K562 (cell line): ENCODE measurements around the gene HSD3B7. TPM values are rescaled to one million over a fixed set of nuclear protein-coding genes. Genes with fewer than 3 reads are reported as not detected.

Experiments
- CBFB ChIP-seq: sonication (generic); formaldehyde crosslinking; IDR thresholded peaks from 2 replicates; pipeline ENCODE4 v1.4.0; 2020; ENCODE audit warnings: mild to moderate bottlenecking, missing genetic modification reagents
- FUS ChIP-seq: fragments of 200-400 bp; formaldehyde crosslinking; optimal IDR thresholded peaks from 2 replicates; pipeline ENCODE3; 2017; ENCODE audit warnings: low read depth, low read length
- GABPB1 ChIP-seq: sonication (generic); formaldehyde crosslinking; IDR thresholded peaks from 2 replicates; pipeline ENCODE4 v1.8.0; 2022; ENCODE audit warnings: mild to moderate bottlenecking, missing genetic modification reagents
- KLF13 ChIP-seq: fragments of 450-650 bp; IDR thresholded peaks from 2 replicates; pipeline ENCODE4 v1.6.1; 2016; ENCODE audit warnings: missing genetic modification characterization, low read depth, mild to moderate bottlenecking, missing compliant biosample characterization, moderate library complexity, borderline replicate concordance
- MCM3 ChIP-seq: fragments of 450-650 bp; IDR thresholded peaks from 2 replicates; pipeline ENCODE4 v1.6.1; 2016
- MCM5 ChIP-seq: fragments of 450-650 bp; IDR thresholded peaks from 2 replicates; pipeline ENCODE4 v1.6.1; 2016; ENCODE audit warnings: low read depth
- NFE2L1 ChIP-seq: fragments of 450-650 bp; IDR thresholded peaks from 2 replicates; pipeline ENCODE4 v1.6.1; 2016; ENCODE audit warnings: missing genetic modification characterization, low read depth, mild to moderate bottlenecking, missing compliant biosample characterization, moderate library complexity, borderline replicate concordance
- POLR2A ChIP-seq: fragments of 450-650 bp; conservative IDR thresholded peaks from 2 replicates; pipeline ENCODE4 v1.6.1; 2016
- SIN3A ChIP-seq, 2 experiments: fragments of 150-350 bp in 1 of 2; IDR thresholded peaks; 2 replicates each; pipeline ENCODE4 v1.6.1; 2011 to 2016; ENCODE audit warnings: borderline replicate concordance in 2 of 2, low read depth in 2 of 2, low read length in 2 of 2, mild to moderate bottlenecking in 2 of 2, moderate library complexity in 2 of 2; ENCODE audit not compliant: control insufficient read depth in 1 of 2
- SPI1 ChIP-seq: IDR thresholded peaks from 2 replicates; pipeline ENCODE4 v1.6.1; 2011; ENCODE audit warnings: low read depth, low read length, control low read depth, borderline replicate concordance
- TEAD1 ChIP-seq, 2 experiments: fragments of 450-650 bp in 1 of 2; sonication (generic) in 1 of 2; formaldehyde crosslinking; IDR thresholded peaks; 2 replicates each; pipeline versions ENCODE4 v1.4.0 to v1.8.0; 2020 to 2022; ENCODE audit warnings: mild to moderate bottlenecking in 2 of 2, missing genetic modification reagents in 1 of 2
- ZNF263 ChIP-seq: sonication (generic); formaldehyde crosslinking; IDR thresholded peaks from 2 replicates; pipeline ENCODE4 v1.8.0; 2022; ENCODE audit warnings: mild to moderate bottlenecking, missing genetic modification reagents, borderline replicate concordance
- ZNF274 ChIP-seq: IDR thresholded peaks from 2 replicates; pipeline ENCODE4 v1.6.1; 2011; ENCODE audit warnings: low read depth, mild to moderate bottlenecking, low read length, moderate library complexity, borderline replicate concordance
- ZNF384 ChIP-seq: IDR thresholded peaks from 2 replicates; pipeline ENCODE4 v1.6.1; 2012; ENCODE audit warnings: low read depth, low read length, improper control_type of control experiment
- ZNF445 ChIP-seq: fragments of 250-450 bp; sonication (Bioruptor Pico); IDR thresholded peaks from 2 replicates; pipeline ENCODE4 v1.4.0; 2020; ENCODE audit warnings: low read depth, mild to moderate bottlenecking, moderate library complexity
- ZNF77 ChIP-seq: fragments of 250-450 bp; sonication (Bioruptor Pico); IDR thresholded peaks from 2 replicates; pipeline ENCODE4 v1.5.0; 2020
- polyA plus RNA-seq, 8 experiments: library from polyadenylated mRNA; depleted of rRNA in 4 of 8; stranded (reverse) in 5 of 8; unstranded in 3 of 8; fragments of >200 nt; fragmentation: Nextera tagmentation in 2 of 8; fragmentation: Illumina TruSeq in 1 of 8; extraction: Ambion mirVana in 2 of 8; extraction: Trizol in 1 of 8; gene quantifications; 2 replicates each; pipeline versions ENCODE4 v1.2.1 to v1.2.3, GENCODE V29; 2011 to 2014; ENCODE audit warnings: inconsistent platforms in 1 of 8, missing spikeins in 1 of 8
- total RNA-seq, 7 experiments: library from RNA; depleted of rRNA in 6 of 7; stranded (reverse); fragments of >200 nt in 6 of 7; fragmentation: Illumina TruSeq in 2 of 7; extraction: Trizol in 2 of 7; gene quantifications; 2 replicates each; pipeline versions ENCODE4 v1.2.1 to v1.2.3, GENCODE V29; 2011 to 2021; ENCODE audit warnings: low replicate concordance in 1 of 7
- TF ChIP-seq, protein P1 (sequence below): IDR thresholded peaks from 3 replicates; pipeline ENCODE4 v1.6.1; 2011; ENCODE audit warnings: borderline replicate concordance, mild to moderate bottlenecking, moderate library complexity; ENCODE audit not compliant: insufficient read length; ENCODE audit errors: extremely low read depth
- TF ChIP-seq, protein P2 (sequence below): fragments of 450-650 bp; conservative IDR thresholded peaks from 2 replicates; pipeline ENCODE4 v1.6.1; 2016; ENCODE audit warnings: missing genetic modification characterization, low read depth, mild to moderate bottlenecking, control low read depth, missing compliant biosample characterization
- TF ChIP-seq, protein P3 (sequence below): fragments of 200-800 bp; sonication (Bioruptor generic); IDR thresholded peaks from 2 replicates; pipeline ENCODE4 v1.6.1; 2016; ENCODE audit warnings: missing genetic modification characterization, missing compliant biosample characterization

Gene HSD3B7
- total and polyA plus RNA-seq, 9 of the 15 experiments (the other 6 are each of a cell fraction or from before 2014, with no cell fraction given): 5.4 to 49.1 (median 23.0) TPM

DNA sequence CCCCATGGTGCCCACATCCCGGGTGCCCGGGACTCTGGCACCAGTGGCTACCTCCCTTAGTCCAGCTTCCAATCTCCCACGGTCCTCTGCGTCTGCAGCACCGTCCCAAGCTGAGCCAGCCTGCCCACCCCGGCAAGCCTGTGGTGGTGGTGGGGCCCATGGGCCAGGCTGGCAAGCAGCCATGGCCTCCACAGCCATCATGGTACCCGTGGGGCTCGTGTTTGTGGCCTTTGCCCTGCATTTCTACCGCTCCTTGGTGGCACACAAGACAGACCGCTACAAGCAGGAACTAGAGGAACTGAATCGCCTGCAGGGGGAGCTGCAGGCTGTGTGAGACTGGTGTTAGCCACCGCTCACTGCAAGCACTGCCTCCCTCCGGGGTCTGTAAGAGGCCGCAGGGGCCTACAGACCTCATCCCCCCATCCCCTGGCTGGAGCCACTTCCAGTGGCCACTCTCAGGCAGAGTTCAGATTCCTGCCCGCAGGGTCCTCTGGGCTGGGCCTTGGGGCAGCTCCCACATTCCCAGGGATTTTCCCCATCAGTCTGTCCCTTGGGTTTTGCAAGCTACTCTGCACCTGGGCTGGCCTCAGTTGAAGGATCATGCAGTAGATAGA is 31.4 kb upstream of the HSD3B7 start (continued):
- TF ChIP-seq, protein P1, sequence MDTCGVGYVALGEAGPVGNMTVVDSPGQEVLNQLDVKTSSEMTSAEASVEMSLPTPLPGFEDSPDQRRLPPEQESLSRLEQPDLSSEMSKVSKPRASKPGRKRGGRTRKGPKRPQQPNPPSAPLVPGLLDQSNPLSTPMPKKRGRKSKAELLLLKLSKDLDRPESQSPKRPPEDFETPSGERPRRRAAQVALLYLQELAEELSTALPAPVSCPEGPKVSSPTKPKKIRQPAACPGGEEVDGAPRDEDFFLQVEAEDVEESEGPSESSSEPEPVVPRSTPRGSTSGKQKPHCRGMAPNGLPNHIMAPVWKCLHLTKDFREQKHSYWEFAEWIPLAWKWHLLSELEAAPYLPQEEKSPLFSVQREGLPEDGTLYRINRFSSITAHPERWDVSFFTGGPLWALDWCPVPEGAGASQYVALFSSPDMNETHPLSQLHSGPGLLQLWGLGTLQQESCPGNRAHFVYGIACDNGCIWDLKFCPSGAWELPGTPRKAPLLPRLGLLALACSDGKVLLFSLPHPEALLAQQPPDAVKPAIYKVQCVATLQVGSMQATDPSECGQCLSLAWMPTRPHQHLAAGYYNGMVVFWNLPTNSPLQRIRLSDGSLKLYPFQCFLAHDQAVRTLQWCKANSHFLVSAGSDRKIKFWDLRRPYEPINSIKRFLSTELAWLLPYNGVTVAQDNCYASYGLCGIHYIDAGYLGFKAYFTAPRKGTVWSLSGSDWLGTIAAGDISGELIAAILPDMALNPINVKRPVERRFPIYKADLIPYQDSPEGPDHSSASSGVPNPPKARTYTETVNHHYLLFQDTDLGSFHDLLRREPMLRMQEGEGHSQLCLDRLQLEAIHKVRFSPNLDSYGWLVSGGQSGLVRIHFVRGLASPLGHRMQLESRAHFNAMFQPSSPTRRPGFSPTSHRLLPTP: no peak
- TF ChIP-seq FUS (no peak), SIN3A (IDR thresholded peaks at IDR 0.05; ENCODE audit: borderline replicate concordance in 2 of 2, control insufficient read depth in 1 of 2, low read depth in 2 of 2, low read length in 2 of 2) (no peak), SPI1 (0 out of 2 replicates have a peak, but pooled peaks have one; percentile 7), CBFB (CRISPR knock-in tag) (no peak), ZNF274 (no peak), GABPB1 (CRISPR knock-in tag) (no peak), POLR2A (no peak), MCM3 (no peak), ZNF384 (no peak), MCM5 (no peak), NFE2L1 (tag) (no peak), ZNF263 (peak; percentile 31; the same call in 1 of the 2 replicates), ZNF445 (no peak), KLF13 (tag) (no peak), ZNF77 (no peak), TEAD1 (CRISPR knock-in tag; IDR thresholded peaks at IDR 0.05) (no peak)
- TF ChIP-seq, protein P2, sequence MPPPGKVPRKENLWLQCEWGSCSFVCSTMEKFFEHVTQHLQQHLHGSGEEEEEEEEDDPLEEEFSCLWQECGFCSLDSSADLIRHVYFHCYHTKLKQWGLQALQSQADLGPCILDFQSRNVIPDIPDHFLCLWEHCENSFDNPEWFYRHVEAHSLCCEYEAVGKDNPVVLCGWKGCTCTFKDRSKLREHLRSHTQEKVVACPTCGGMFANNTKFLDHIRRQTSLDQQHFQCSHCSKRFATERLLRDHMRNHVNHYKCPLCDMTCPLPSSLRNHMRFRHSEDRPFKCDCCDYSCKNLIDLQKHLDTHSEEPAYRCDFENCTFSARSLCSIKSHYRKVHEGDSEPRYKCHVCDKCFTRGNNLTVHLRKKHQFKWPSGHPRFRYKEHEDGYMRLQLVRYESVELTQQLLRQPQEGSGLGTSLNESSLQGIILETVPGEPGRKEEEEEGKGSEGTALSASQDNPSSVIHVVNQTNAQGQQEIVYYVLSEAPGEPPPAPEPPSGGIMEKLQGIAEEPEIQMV: no peak
- TF ChIP-seq, protein P3, sequence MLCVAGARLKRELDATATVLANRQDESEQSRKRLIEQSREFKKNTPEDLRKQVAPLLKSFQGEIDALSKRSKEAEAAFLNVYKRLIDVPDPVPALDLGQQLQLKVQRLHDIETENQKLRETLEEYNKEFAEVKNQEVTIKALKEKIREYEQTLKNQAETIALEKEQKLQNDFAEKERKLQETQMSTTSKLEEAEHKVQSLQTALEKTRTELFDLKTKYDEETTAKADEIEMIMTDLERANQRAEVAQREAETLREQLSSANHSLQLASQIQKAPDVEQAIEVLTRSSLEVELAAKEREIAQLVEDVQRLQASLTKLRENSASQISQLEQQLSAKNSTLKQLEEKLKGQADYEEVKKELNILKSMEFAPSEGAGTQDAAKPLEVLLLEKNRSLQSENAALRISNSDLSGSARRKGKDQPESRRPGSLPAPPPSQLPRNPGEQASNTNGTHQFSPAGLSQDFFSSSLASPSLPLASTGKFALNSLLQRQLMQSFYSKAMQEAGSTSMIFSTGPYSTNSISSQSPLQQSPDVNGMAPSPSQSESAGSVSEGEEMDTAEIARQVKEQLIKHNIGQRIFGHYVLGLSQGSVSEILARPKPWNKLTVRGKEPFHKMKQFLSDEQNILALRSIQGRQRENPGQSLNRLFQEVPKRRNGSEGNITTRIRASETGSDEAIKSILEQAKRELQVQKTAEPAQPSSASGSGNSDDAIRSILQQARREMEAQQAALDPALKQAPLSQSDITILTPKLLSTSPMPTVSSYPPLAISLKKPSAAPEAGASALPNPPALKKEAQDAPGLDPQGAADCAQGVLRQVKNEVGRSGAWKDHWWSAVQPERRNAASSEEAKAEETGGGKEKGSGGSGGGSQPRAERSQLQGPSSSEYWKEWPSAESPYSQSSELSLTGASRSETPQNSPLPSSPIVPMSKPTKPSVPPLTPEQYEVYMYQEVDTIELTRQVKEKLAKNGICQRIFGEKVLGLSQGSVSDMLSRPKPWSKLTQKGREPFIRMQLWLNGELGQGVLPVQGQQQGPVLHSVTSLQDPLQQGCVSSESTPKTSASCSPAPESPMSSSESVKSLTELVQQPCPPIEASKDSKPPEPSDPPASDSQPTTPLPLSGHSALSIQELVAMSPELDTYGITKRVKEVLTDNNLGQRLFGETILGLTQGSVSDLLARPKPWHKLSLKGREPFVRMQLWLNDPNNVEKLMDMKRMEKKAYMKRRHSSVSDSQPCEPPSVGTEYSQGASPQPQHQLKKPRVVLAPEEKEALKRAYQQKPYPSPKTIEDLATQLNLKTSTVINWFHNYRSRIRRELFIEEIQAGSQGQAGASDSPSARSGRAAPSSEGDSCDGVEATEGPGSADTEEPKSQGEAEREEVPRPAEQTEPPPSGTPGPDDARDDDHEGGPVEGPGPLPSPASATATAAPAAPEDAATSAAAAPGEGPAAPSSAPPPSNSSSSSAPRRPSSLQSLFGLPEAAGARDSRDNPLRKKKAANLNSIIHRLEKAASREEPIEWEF (CRISPR knock-in tag): no peak
